Measurements from ENCODE around the gene SENP6. TPM values are rescaled to one million over a fixed set of nuclear protein-coding genes. Genes with fewer than 3 reads are reported as not detected.

SENP6 gene
- total RNA-seq, 1 donor from 2014 or later: 202 TPM

- Histone ChIP-seq H4K20me1 (ENCODE audit: low read depth) (no peaks in the 10 kb centered on the region), H3F3A (ENCODE audit: low read depth) (no peaks in the 10 kb centered on the region), H3K9me3 (ENCODE audit: low read depth) (no peaks in the 10 kb centered on the region), H3K27ac (no peak overlapping the region), H3K4me3 (no peak overlapping the region), H3K27me3 (no peaks in the 10 kb centered on the region), H3K79me2 (ENCODE audit: low read depth) (peaks cover 18% of the 10 kb centered on the region), H3K9ac (no peak overlapping the region), H3K4me1 (peaks cover 1% of the 10 kb centered on the region), H3K36me3 (no peaks in the 10 kb centered on the region), H3K4me2 (no peak overlapping the region), H2AFZ (replicated peaks) (no peak overlapping the region)
- Mint-ChIP-seq H3K27me3 (ENCODE audit: insufficient read depth, low read depth) (no peaks in the 10 kb centered on the region), H3K4me3 (no peak overlapping the region), H3K4me1 (no peaks in the 10 kb centered on the region), H3K9me3 (no peaks in the 10 kb centered on the region), H3K27ac (no peak overlapping the region), H3K36me3 (no peaks in the 10 kb centered on the region)
- DNase-seq (ENCODE audit: low spot score): no peak
- TF ChIP-seq EZH2 (IDR thresholded peaks at IDR 0.05) (no peak), CTCF (IDR thresholded peaks at IDR 0.05) (no peak), EZH2phosphoT487 (IDR thresholded peaks at IDR 0.05) (no peak)
Observed at GRCh38 chr6:75766387-75766786, 164.7 kb downstream of the SENP6 start.

Small RNA genes within 50 kb of the gene (small RNA-seq; reads per million reads assigned to genes)
- gene RNU6-1016P: not detected
- gene RNU6-1338P: not detected
- not detected for gene RNU6-155P

Other genes starting within 250 kb of the SENP6 start
- gene FILIP1, start 108.1 kb upstream of the SENP6 start, total RNA-seq (ENCODE audit: low replicate concordance): 17.8 and 22.6 TPM in 2 replicates
- gene MYO6, start 147.4 kb downstream of the SENP6 start, total RNA-seq (ENCODE audit: low replicate concordance): 16.5 and 23.0 TPM in 2 replicates